Keratinocyte (primary cell): ENCODE data around the gene SOHLH1.

Experiments
- CTCF ChIP-seq, 3 experiments: IDR thresholded peaks in 1 of 3; conservative IDR thresholded peaks in 1 of 3; optimal IDR thresholded peaks in 1 of 3; 2 replicates in 2 of 3; 3 replicates in 1 of 3; pipeline versions ENCODE3 to v1.5.1; 2011; ENCODE audit warnings: low read length in 3 of 3, mild to moderate bottlenecking in 3 of 3, moderate library complexity in 2 of 3, control low read depth in 1 of 3, inconsistent platforms in 1 of 3; ENCODE audit not compliant: insufficient read depth in 2 of 3; ENCODE audit errors: extremely low read depth in 1 of 3
- EZH2 ChIP-seq: IDR thresholded peaks from one replicate; pipeline ENCODE4 v1.6.1; 2012; ENCODE audit warnings: inconsistent platforms, mild to moderate bottlenecking, low read length, moderate library complexity

DNA sequence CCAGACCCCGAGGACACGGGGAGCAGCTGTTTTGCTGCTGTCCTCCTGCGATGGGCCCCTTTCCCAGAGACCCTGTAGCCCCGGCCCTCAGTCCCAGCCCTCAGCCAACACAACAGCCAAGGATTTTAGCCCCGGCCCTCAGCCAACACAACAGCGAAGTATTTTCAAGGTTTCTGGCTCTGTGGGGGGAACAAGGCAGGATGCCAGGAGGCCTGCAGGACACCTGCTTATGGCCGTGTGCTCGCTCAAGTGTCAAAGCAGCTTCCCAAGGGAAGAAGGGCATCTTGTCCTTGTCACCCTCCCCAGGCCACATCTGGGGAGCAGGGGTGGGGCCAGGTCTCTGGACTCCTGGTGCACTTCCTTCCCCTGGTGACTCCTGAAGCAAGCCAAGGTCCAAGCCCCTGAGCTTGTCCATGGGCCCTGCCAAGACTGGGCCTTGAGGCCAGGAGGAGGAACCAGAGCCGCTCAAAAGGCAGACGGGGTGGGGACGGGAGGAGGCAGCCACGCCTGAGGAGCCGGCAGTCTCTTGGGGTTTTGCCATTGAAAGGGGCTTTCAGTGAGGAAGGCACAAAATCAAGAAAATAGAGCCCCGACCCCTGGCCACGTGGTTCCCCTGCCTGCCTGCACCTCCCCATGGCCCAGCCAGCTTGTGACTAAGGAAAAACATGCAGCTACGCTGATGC is 13.5 kb upstream of the SOHLH1 start:
- TF ChIP-seq EZH2: no peak
- no peak for TF ChIP-seq CTCF (optimal IDR thresholded peaks at IDR 0.05 in 1 of 3, IDR thresholded peaks at IDR 0.05 in 1 of 3, conservative IDR thresholded peaks at IDR 0.05 in 1 of 3; ENCODE audit: extremely low read depth in 1 of 3, insufficient read depth in 2 of 3, low read length in 3 of 3)
